GM12892 (cell line): Measurements from ENCODE around the gene GREB1L.

Experiments used
- POLR2A ChIP-seq: IDR thresholded peaks from 2 replicates; pipeline ENCODE4 v1.6.1; 2011; ENCODE audit warnings: low read depth, low read length, control low read depth
- POLR2AphosphoS5 ChIP-seq: IDR thresholded peaks from 2 replicates; pipeline ENCODE4 v1.6.1; 2011; ENCODE audit warnings: low read depth, low read length, control low read depth
- TAF1 ChIP-seq: IDR thresholded peaks from 2 replicates; pipeline ENCODE4 v1.6.1; 2011; ENCODE audit warnings: low read depth, mild to moderate bottlenecking, control low read depth, low read length, borderline replicate concordance

DNA sequence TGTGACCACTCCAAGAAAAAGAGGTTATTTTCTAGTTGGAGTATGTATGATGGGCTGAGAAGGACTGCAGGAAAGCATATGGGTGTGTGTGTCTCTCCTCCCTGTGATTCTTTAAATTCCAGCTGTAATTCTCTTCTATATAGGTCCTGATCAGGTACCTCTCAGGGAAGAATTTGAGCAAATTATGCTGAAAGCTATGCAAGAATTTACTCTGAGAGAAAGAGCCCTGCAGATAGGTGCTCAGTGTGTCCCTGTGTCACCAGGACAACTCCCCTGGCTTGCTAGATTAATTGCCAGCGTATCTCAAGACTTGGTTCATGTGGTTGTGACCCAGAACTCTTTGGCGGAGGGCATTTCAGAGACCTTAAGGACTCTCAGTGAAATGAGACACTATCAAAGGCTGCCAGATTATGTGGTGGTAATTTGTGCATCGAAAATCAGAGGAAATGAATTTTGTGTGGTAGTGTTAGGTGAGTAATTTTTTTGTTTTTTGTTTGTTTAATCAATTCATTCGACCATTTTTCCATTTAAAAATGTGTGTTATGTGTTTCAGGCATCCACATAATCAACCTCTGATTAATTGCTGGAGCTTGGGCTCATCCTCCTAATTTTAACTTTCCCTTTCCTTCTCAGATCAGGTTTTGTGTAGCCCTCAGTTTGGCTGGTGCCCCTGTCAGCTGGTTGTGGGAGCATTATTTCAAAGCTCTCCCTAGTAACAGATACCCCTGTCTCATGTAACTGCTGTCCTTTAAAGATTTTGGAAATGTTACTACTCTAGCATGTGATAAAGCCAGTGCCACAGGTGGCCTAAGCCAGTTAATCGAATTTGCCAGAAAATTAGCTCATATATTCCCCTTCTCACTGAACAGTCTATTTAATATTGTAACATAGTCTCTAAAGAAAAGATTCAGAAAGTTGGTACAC, 207.6 kb downstream of the GREB1L start:
- TF ChIP-seq POLR2A (no peak), POLR2AphosphoS5 (no peak), TAF1 (no peak)
